GM23338 (cell line): ENCODE data around the gene VAPA. TPM values are rescaled to one million over a fixed set of nuclear protein-coding genes. Genes with fewer than 3 reads are reported as not detected.

Experiments used
- ATAC-seq: fragments of 200-7000 bp; cut with Tn5 transposase; 3 replicates; pipeline ENCODE4 v1.9.1; 2020
- DNase-seq: peaks from one replicate; pipeline ENCODE4 v3.0.0-alpha.2; 2015; ENCODE audit warnings: low spot score
- H2AFZ ChIP-seq: fragments of 200-600 bp; sonication (generic); 2 replicates; pipeline ENCODE4 v1.8.0; 2016; ENCODE audit warnings: antibody characterized with exemption, mild to moderate bottlenecking, moderate library complexity
- H3F3A ChIP-seq: fragments of 200-600 bp; sonication (generic); replicated peaks from 2 replicates; pipeline ENCODE4 v1.8.0; 2017; ENCODE audit warnings: antibody characterized with exemption, mixed run types, low read depth
- H3K27ac ChIP-seq: fragments of 200-600 bp; sonication (generic); 2 replicates; pipeline ENCODE4 v1.6.1; 2016; ENCODE audit warnings: low read depth
- H3K27me3 ChIP-seq: fragments of 200-600 bp; sonication (generic); 2 replicates; pipeline ENCODE4 v1.8.0; 2016; ENCODE audit warnings: mild to moderate bottlenecking, mixed run types, moderate library complexity; ENCODE audit not compliant: insufficient read depth
- H3K36me3 ChIP-seq: fragments of 200-600 bp; sonication (generic); 2 replicates; pipeline ENCODE4 v1.8.0; 2016; ENCODE audit warnings: mild to moderate bottlenecking; ENCODE audit not compliant: insufficient read depth
- H3K4me1 ChIP-seq: fragments of 200-600 bp; sonication (generic); 2 replicates; pipeline ENCODE4 v1.8.0; 2016; ENCODE audit warnings: mild to moderate bottlenecking, moderate library complexity; ENCODE audit not compliant: insufficient read depth
- H3K4me2 ChIP-seq: fragments of 200-600 bp; sonication (generic); 2 replicates; pipeline ENCODE4 v1.7.1; 2017; ENCODE audit warnings: mixed run types
- H3K4me3 ChIP-seq: fragments of 200-600 bp; sonication (generic); 2 replicates; pipeline ENCODE4 v1.6.1; 2016; ENCODE audit warnings: mixed run types
- H3K79me2 ChIP-seq: fragments of 200-600 bp; sonication (generic); replicated peaks from 2 replicates; pipeline ENCODE4 v1.8.0; 2017; ENCODE audit warnings: mild to moderate bottlenecking; ENCODE audit not compliant: insufficient read depth
- H3K9me2 ChIP-seq: fragments of 200-600 bp; sonication (generic); 2 replicates; pipeline ENCODE4 v1.8.0; 2017; ENCODE audit not compliant: insufficient read depth
- H4K20me1 ChIP-seq: fragments of 200-600 bp; sonication (generic); replicated peaks from 2 replicates; pipeline ENCODE4 v1.8.0; 2017; ENCODE audit warnings: mild to moderate bottlenecking; ENCODE audit not compliant: insufficient read depth
- H3K27ac Mint-ChIP-seq: 2 replicates; pipeline ENCODE4 v1.8.0; 2020; ENCODE audit warnings: inconsistent platforms, mild to moderate bottlenecking, moderate library complexity, mixed read lengths
- H3K27me3 Mint-ChIP-seq: 3 replicates; pipeline ENCODE4 v1.8.0; 2022; ENCODE audit warnings: low read depth, mild to moderate bottlenecking, moderate library complexity, mixed read lengths, inconsistent platforms; ENCODE audit not compliant: insufficient read depth, poor library complexity
- H3K36me3 Mint-ChIP-seq: 3 replicates; pipeline ENCODE4 v1.8.0; 2021; ENCODE audit warnings: low read depth, mild to moderate bottlenecking, inconsistent platforms, moderate library complexity, mixed read lengths
- H3K4me1 Mint-ChIP-seq: 3 replicates; pipeline ENCODE4 v1.8.0; 2020; ENCODE audit warnings: mild to moderate bottlenecking, inconsistent platforms, mixed read lengths
- H3K4me3 Mint-ChIP-seq: 3 replicates; pipeline ENCODE4 v1.8.0; 2021; ENCODE audit warnings: moderate library complexity, mild to moderate bottlenecking, inconsistent platforms, mixed read lengths
- H3K9me3 Mint-ChIP-seq: 3 replicates; pipeline ENCODE4 v1.8.0; 2020; ENCODE audit warnings: moderate library complexity, mild to moderate bottlenecking, inconsistent platforms, mixed read lengths
- CTCF ChIP-seq, 2 experiments: fragments of 200-600 bp in 1 of 2; sonication (generic) in 1 of 2; conservative IDR thresholded peaks; 2 replicates each; pipeline versions ENCODE4 v1.5.1 to v1.6.1; 2016 to 2017; ENCODE audit warnings: antibody characterized with exemption in 2 of 2, low read depth in 2 of 2, mild to moderate bottlenecking in 2 of 2, moderate library complexity in 1 of 2
- ETS1 ChIP-seq: IDR thresholded peaks from 2 replicates; pipeline ENCODE4 v1.6.1; 2016; ENCODE audit warnings: antibody characterized with exemption
- EZH2phosphoT487 ChIP-seq: fragments of 200-600 bp; sonication (generic); IDR thresholded peaks from one replicate; pipeline ENCODE4 v1.8.1; 2018; ENCODE audit warnings: antibody characterized with exemption; ENCODE audit not compliant: unreplicated experiment
- POLR2AphosphoS5 ChIP-seq: IDR thresholded peaks from 2 replicates; pipeline ENCODE4 v1.6.1; 2016; ENCODE audit warnings: antibody characterized with exemption, low read depth
- STAT1 ChIP-seq: IDR thresholded peaks from one replicate; pipeline ENCODE4 v1.6.1; 2016; ENCODE audit warnings: antibody characterized with exemption; ENCODE audit not compliant: unreplicated experiment
- ZNF331 ChIP-seq: fragments of 250-450 bp; sonication (Bioruptor Pico); IDR thresholded peaks from 2 replicates; pipeline ENCODE4 v1.5.0; 2020; ENCODE audit warnings: low read depth, mild to moderate bottlenecking, moderate library complexity
- ZNF462 ChIP-seq: fragments of 250-450 bp; sonication (Bioruptor Pico); IDR thresholded peaks from 2 replicates; pipeline ENCODE4 v1.5.0; 2020; ENCODE audit warnings: mild to moderate bottlenecking, moderate library complexity
- polyA plus RNA-seq: library from polyadenylated mRNA; unstranded; fragments of >200 nt; fragmentation: Nextera tagmentation; extraction: Ambion mirVana; gene quantifications from 2 replicates; pipeline ENCODE4 v1.2.1, GENCODE V29; 2016
- total RNA-seq: library from RNA; depleted of rRNA; stranded (reverse); fragments of >200 nt; shearing (Covaris generic); gene quantifications from 2 replicates; pipeline ENCODE4 v1.2.3, GENCODE V29; 2014

The VAPA gene
- total and polyA plus RNA-seq, 2 experiments from 2014 or later = 162 to 178 TPM

- no peak for TF ChIP-seq ZNF331 (CRISPR knock-in tag)
Observed at GRCh38 chr18:9988665-9989064, 74.8 kb downstream of the VAPA start (continued).

GRCh38 chr18:9989481-9989880 lies 75.7 kb downstream of the VAPA start:
- no peaks in the 10 kb centered on the region for H3K36me3 ChIP-seq
- Mint-ChIP-seq H3K27me3 (peaks cover 5% of the 10 kb centered on the region), H3K27ac (no peak overlapping the region), H3K4me1 (no peaks in the 10 kb centered on the region), H3K36me3 (no peaks in the 10 kb centered on the region), H3K9me3 (no peaks in the 10 kb centered on the region), H3K4me3 (no peak overlapping the region)
- H2AFZ ChIP-seq = no peak overlapping the region
- no peaks in the 10 kb centered on the region for H3F3A ChIP-seq
- H3K9me2 ChIP-seq = no peaks in the 10 kb centered on the region
- no peaks in the 10 kb centered on the region for H3K27me3 ChIP-seq
- H3K4me3 ChIP-seq = no peak overlapping the region
- no peaks in the 10 kb centered on the region for H4K20me1 ChIP-seq
- DNase-seq (no peak), ATAC-seq (no peak)
- TF ChIP-seq STAT1 (no peak), POLR2AphosphoS5 (no peak), EZH2phosphoT487 (no peak), ZNF462 (CRISPR knock-in tag) (no peak), ETS1 (no peak), CTCF (conservative IDR thresholded peaks at IDR 0.05; ENCODE audit: low read depth in 2 of 2) (no peak)
- H3K4me2 ChIP-seq = no peak overlapping the region
- no peak overlapping the region for H3K27ac ChIP-seq
- no peaks in the 10 kb centered on the region for H3K4me1 ChIP-seq
- H3K79me2 ChIP-seq = no peaks in the 10 kb centered on the region
